ENCODE data around the gene PTPN14.
"Not testable (repeated sequence)": the region's sequence is repeated elsewhere in the genome, so short reads cannot be mapped to it uniquely, and the experiment has no call there.

Gene PTPN14

DNA sequence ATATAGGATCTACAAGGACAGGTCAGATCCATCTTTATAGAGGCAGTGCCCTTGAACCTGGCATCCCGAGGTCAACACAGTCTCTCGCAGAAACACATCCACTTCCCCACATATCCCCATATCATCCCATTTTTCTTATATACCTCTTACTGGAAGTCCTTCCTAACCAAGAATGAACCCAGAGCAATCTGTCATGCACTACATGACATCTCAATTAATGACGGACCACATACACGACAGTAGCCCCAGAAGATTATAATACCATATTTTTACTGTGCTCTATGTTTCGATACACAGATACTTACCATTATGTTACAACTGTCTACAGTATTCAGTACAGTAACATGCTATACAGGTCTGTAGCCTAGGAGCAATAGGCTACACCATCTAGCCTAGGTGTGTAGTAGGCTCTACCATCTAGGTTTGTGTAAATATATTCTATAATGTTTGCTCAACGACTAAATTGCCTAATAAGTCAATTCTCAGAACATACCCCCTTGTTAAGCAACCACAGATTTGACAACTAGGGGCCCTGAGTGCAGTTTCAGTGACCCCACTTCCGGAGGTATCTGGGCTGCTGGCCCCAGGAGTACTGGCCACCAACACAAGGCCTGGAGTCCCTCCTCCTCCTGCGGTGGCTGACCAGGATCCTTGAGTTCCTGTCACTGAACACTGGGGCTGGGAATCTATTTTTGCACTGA, 28.1 kb downstream of the PTPN14 start:
- Histone ChIP-seq H3K4me3 (ENCODE audit: low read length) (no peak overlapping the region), H4K20me1 (ENCODE audit: insufficient read depth, low read length) (no peaks in the 10 kb centered on the region), H3K36me3 (replicated peaks; ENCODE audit: low read depth, low read length) (no peaks in the 10 kb centered on the region), H3K27ac (ENCODE audit: low read length) (no peak overlapping the region), H3K9ac (ENCODE audit: low read length) (no peak overlapping the region), H3K27me3 (ENCODE audit: low read depth, low read length) (peaks cover 29% of the 10 kb centered on the region; the same call in 1 of the 2 replicates), H3K4me1 (ENCODE audit: low read length) (peaks cover 7% of the 10 kb centered on the region), H3K79me2 (ENCODE audit: low read length) (no peaks in the 10 kb centered on the region), H3K9me3 (ENCODE audit: insufficient read depth, low read length) (no peaks in the 10 kb centered on the region), H2AFZ (ENCODE audit: low read depth, low read length) (no peak overlapping the region), H3K4me2 (ENCODE audit: low read length) (no peak overlapping the region)
- TF ChIP-seq CTCF (IDR thresholded peaks at IDR 0.05; ENCODE audit: low read depth, low read length) = no peak
- no peak for TF ChIP-seq EZH2phosphoT487 (IDR thresholded peaks at IDR 0.05; ENCODE audit: low read depth)

- H3K27me3 ChIP-seq (ENCODE audit: low read depth, low read length) = peaks cover 36% of the 10 kb centered on the region; the same call in 1 of the 2 replicates
- not testable (repeated sequence) for H3K27ac ChIP-seq (ENCODE audit: low read length); H2AFZ ChIP-seq (ENCODE audit: low read depth, low read length); H4K20me1 ChIP-seq (ENCODE audit: insufficient read depth, low read length); H3K9ac ChIP-seq (ENCODE audit: low read length); H3K79me2 ChIP-seq (ENCODE audit: low read length); H3K36me3 ChIP-seq (replicated peaks; ENCODE audit: low read depth, low read length); H3K4me2 ChIP-seq (ENCODE audit: low read length); H3K4me3 ChIP-seq (ENCODE audit: low read length); H3K4me1 ChIP-seq (ENCODE audit: low read length); H3K9me3 ChIP-seq (ENCODE audit: insufficient read depth, low read length)
These were observed 29.9 kb downstream of the PTPN14 start for GRCh38 chr1:214521458-214521857.

DNA sequence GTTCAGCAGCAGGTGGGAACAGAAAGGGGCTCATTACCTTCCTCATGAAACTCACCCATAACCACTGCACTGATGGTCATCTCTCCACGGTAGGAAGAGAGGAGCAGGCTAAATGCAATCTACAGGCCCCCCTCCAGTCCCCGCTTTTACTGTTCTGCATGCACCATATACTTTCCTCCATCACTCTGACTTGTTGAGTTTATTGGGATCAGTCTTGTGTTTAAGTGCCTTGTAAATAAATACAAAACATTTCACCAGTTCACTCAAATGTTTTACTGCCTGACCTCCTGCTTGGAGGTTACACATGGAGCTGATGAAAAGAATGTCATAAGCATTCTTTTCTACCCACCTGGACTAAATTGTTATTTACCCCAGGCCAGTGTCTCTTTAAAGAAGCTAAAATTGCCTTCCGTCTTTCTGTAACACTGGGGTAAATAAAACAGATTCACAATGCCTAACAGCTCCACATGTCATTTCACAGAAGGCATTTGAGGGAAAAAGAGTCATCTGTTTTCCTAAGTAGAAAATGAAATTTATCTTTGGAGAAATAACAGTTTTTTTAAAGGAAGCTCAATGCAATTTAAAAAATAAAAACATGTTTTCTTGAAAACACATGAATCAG, 30.7 kb downstream of the PTPN14 start:
- Histone ChIP-seq H3K27ac (ENCODE audit: low read length) (no peak overlapping the region), H3K9ac (ENCODE audit: low read length) (no peak overlapping the region), H3K27me3 (ENCODE audit: low read depth, low read length) (peaks cover 43% of the 10 kb centered on the region; the same call in 1 of the 2 replicates), H4K20me1 (ENCODE audit: insufficient read depth, low read length) (no peaks in the 10 kb centered on the region), H3K4me1 (ENCODE audit: low read length) (peaks cover 6% of the 10 kb centered on the region), H2AFZ (ENCODE audit: low read depth, low read length) (no peak overlapping the region), H3K79me2 (ENCODE audit: low read length) (no peaks in the 10 kb centered on the region), H3K9me3 (ENCODE audit: insufficient read depth, low read length) (no peaks in the 10 kb centered on the region), H3K36me3 (replicated peaks; ENCODE audit: low read depth, low read length) (no peaks in the 10 kb centered on the region), H3K4me2 (ENCODE audit: low read length) (no peak overlapping the region), H3K4me3 (ENCODE audit: low read length) (no peak overlapping the region)
- TF ChIP-seq EZH2phosphoT487 (IDR thresholded peaks at IDR 0.05; ENCODE audit: low read depth) = no peak
- no peak for TF ChIP-seq CTCF (IDR thresholded peaks at IDR 0.05; ENCODE audit: low read depth, low read length)

DNA sequence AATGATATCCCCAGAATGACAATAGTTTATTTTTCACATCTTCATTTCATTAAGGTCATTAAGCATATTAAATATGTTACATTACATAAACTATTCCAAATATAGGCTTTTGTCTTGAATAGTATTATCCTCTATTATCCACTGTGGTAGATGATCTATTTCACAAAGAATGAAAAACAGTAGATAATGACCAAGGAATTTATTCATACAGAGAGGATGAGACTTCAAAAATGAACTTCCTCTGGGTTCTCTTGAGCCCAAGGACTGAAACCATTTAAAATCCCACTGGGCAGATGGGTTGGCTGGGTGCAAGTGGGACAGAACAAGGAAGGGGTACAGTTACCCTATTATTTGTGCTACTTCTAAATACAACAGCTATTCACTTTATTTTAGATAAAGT, 33.0 kb downstream of the PTPN14 start:
- no peaks in the 10 kb centered on the region for H3K4me1 ChIP-seq (ENCODE audit: low read length)
- no peaks in the 10 kb centered on the region for H3K79me2 ChIP-seq (ENCODE audit: low read length)

More for the DNA sequence above, 33.0 kb downstream of the PTPN14 start:
- Histone ChIP-seq H3K9ac (ENCODE audit: low read length) (no peak overlapping the region), H2AFZ (ENCODE audit: low read depth, low read length) (no peak overlapping the region), H3K4me3 (ENCODE audit: low read length) (no peak overlapping the region), H4K20me1 (ENCODE audit: insufficient read depth, low read length) (no peaks in the 10 kb centered on the region), H3K9me3 (ENCODE audit: insufficient read depth, low read length) (no peaks in the 10 kb centered on the region), H3K27me3 (ENCODE audit: low read depth, low read length) (peaks cover 52% of the 10 kb centered on the region), H3K4me2 (ENCODE audit: low read length) (no peak overlapping the region), H3K36me3 (replicated peaks; ENCODE audit: low read depth, low read length) (no peaks in the 10 kb centered on the region), H3K27ac (ENCODE audit: low read length) (no peak overlapping the region)
- no peak for TF ChIP-seq EZH2phosphoT487 (IDR thresholded peaks at IDR 0.05; ENCODE audit: low read depth)
- no peak for TF ChIP-seq CTCF (IDR thresholded peaks at IDR 0.05; ENCODE audit: low read depth, low read length)
